ENCODE measurements around the gene RAC3.

Gene RAC3

DNA sequence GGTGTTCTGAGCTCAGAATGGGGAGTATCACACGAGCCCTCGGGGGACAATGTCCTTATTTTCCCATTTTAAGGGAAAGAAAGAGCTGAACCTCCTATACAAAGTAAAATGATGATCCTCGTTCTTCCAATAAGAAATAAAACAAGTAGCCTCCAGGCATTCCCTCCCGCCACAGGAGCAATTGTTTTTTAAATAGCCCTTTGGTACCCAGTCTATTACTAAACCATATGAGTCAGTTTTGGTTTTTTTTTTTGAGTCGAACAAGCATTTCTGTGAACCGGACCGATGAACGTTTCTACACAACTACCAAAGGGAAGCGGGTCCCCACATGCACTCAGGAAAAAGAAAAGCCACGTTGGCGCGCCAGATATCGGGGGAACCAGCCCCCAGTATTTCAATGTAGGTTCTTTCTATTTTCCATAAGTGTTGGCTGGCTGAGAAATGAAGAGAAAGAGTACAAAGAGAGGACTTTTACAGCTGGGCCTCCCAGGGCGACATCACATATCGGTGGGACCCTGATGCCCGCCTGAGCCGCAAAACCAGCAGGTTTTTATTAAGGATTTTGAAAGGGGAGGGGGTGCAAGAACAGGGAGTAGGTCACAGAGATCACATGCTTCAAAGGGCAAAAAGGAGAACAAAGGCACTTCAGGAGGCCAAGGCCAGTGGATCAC, 9.8 kb downstream of the RAC3 start:
- DNase-seq (ENCODE audit: low read depth) = no peak

DNA sequence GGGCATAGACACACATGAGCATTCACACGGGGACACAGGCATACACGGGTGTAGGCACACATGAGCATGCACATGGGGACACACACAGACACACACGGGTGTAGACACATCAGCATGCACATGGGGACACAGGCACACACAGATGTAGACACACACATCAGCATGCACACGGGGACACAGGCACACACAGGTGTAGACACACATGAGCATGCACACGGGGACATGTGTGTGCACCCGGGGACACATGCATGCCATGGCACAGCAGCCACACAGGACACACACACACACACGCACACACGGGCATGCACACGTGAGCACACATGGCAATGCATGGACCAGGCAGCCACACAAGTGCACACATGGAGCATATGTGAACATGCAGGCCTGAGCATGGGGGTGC, 11.2 kb downstream of the RAC3 start:
- DNase-seq (ENCODE audit: low read depth) = no peak

DNA sequence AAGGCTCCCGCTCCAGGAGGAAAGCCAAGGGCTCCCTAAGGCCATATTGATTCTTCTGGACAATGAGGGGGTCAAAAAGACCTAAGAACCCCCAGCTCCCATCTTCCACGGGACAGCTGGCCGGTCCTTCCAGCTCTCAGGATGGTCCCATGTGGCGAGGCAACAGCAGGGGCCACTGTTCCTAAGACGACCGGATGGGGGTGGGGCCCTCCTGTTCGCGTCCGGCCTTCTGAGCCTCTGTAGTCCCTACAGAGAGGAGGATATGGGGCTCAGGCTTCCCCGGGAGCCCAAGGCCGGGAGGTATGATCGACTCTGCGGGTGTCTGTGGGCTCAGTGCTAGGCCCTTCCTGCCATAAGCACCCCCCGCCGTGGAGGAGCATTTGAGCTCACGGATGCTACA, 12.0 kb downstream of the RAC3 start:
- no peak for DNase-seq (ENCODE audit: low read depth)

DNA sequence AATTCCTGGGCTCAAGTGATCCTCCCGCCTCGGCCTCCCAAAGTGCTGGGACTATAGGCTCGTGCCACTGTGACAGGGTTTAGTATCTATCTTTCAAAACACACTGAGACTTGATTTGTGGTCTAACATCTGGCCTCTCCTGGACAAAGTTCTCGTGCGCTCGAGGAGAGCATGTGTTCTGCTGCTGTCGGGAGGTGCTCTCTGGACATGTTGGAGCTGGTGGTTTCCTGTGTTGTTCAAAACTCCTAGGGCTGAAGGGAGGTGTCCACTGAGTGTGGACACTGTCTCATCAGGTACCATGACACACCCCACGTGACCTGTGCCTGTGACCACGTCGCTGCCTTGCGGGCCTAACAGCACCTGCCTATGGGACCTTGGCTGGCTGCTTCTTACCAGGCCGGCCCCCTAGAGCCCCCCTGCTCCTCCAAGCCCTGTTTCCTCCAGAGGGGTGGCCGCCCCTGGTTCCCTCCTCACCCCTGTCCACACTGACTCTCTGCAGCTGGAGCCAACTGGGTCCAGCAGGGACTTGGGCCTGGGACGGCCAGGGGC, 14.5 kb downstream of the RAC3 start:
- DNase-seq (ENCODE audit: low read depth) = no peak

DNA sequence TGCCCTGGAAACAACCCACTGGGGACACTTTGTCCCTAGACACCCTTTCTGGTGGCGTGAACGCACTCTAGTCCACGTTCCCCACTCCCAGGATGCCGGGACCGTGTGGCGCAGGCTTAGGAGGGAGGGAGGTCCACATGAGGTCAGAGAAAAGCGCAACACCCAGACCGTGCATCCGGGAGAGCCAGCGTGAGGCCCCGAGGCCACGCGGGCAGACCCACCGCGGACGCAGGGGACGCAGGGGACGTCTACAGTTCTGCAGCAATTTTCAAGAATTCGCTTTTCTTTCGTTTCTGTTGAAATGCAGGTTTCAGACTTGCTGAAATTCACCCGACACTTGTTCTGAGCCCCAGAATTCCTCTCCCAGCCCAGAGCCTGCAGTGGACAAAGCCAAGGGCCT, 15.4 kb downstream of the RAC3 start:
- DNase-seq (ENCODE audit: low read depth) = no peak

DNA sequence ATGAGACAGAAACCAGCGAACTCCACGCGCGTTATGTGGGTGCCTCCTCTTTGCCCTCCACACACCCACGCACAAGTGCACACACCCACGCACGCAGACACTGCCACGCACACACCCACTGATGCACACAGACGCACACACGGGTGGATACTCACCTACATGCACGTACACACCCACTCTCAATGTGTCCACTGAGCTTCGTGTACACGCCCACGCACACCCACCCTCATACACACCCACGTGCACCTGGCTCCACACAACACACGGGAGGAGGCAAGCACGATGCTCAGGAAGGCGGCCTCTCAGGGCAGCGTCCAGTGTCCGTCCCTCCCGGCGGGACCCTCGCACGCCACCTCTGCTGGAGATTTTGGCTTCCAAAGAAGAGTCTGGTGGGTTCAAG, 15.9 kb downstream of the RAC3 start:
- DNase-seq (ENCODE audit: low read depth) = no peak

DNA sequence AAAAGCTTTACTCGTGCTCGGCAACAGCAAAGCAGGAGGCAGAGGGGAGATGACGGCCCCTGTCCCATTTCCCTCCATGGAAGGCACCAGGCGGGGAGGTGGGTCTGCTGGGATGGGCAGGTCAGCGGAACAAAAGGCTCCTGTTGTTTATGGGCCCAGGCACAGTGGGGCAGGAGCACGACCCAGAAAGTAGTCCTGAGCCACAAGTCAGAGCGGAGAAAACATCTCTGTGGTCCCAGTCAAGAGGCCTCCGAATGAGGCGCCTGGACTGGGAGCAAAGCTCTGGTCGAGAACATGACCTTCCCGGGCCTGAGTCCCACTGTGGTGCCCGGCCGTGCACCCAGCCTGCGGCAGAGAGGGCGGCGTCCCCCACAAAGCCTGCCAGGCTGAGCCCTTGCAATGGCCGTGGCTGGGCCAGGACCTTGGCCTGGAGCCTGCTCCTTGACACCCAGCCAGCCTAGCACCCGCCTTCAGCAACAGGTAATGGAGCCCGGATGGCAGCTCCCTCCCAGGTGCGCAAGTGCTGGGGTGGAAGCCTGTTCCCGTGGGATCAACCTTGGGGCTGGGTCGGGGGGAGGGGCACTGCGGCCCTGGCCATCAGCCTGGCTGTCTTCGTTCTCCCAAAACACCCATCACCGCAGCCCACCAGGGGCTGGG, 16.6 kb downstream of the RAC3 start:
- no peak for DNase-seq (ENCODE audit: low read depth)

DNA sequence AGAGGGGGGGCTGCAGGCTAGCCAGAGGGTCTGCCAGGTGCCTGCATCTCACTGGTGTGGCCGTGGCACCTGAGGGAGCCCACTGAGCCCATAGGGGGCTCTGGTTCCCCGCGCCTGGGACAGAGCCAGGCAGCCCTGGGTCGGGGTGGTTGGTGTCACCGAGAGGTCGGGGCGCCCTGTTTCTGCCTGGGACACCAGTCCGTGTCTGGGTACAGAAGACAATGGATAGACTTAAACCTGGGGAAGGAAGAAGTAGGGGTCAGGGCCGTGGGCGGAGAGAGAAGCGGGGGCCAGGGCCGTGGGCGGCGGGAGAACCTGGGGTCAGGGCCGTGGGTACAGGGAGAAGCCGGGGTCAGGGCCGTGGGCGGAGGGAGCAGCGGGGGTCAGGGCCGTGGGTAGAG, 17.1 kb downstream of the RAC3 start:
- no peak for DNase-seq (ENCODE audit: low read depth)

DNA sequence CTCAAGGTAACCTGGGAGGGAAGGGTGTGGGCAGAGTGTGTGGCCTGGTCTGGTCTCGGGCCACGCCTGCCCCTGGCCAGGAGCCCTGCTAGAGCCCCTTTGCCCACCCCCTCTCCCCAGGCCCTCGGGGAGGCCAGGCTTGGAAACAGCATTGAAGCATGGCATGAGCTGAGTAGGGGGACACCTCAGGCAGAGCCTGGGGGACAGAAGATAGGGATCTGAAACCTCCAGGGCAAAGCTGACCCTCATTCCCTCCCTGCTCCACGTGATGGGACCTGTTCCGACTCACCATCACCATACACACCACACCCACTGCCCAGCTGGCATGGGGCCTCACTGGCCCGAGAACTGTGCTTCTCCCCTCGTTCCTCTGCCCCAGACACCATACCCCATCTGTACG, 17.6 kb downstream of the RAC3 start:
- DNase-seq (ENCODE audit: low read depth) = no peak

DNA sequence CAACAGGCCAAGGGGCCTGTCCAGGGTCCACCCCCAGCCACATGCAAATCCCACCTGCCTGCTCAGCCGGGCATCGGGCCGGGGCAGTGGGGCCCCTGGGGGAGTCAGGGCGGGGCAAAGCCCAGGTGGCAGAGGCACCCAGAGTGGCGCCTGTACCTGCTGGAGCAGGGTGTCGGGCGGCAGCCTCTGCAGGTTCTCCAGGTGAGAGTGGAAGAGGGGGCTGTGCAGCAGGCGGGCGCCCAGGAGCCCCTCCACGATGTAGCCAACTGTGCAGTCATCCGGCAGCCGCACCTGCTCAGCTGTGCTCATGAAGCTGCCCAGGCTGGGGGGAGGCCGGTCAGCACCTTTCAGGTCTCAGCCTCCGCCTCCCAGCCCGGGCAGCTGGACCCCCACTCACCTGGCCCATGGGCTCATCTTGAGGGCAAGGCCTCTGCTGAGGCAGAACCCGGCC, 18.1 kb downstream of the RAC3 start:
- no peak for DNase-seq (ENCODE audit: low read depth)

DNA sequence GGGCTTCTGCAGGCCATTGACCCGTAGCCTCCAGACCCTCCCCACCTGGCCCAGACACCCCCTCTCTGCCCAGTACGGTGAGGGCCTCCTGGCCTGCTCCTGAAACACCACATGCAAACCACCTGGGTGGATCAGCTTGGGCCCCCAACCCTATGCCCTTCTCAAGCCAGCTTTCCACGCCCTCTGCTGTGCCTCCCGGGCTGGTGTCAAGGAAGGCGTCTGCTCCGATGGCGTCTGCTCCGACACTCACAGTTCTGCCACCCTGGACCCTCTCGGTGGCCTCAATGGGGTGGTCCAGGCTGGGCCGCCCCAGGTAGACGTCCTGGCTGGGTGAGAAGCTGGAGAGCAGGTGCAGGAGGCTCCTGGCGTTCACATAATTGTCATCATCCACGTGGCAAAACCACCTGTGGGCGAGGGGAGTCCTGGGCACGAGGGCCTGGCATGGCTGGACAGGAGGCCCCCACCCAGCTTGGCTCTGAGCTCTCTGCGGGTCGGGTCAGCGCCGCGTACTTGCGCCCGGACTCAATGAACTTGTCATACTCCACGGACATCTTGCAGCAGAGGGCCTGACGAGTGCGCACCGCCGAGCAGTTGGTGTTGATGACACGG, 18.8 kb downstream of the RAC3 start:
- DNase-seq (ENCODE audit: low read depth) = no peak

DNA sequence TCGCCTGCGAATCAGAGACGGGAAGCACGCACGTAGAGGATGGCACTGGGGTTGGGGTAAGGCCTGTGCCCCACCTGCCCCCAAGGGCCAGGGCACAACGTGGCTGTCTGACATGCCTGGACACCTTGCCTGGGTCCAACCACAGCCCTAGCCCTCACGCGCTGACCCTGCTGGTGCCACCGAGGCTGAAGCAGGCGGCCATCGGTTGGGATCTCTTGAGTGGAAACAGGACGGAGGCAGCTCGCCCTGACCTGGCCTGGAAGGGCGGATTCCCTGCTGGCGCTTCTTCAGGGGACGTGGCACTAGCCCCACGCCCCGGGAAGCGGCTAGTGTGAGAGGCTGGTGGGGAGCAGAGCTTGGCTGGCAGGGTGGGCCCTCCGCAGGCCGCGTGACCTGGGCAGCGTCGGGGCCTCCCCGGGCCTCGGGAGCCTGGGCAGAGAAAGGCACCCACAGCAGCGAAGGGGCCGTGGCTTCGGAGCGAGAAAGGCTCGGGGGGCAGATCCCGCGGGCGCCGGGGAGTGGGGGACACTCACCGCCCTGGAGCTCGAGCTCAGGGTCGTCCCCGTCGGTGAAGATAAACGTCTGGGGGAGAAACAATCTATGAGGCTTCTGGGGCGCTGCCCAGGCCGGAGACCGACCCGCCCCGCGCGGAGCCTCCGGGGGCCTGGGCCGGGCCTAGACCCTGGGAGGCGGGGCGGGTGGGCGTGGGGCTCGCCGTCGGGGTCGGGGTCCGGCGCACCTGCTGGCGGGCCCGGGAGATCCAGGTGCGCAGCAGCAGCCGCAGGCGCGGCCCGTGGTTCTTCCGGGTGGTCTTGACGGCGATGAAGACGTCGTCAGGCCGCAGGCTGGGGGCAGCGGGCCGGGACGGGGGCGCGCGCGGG, 19.5 kb downstream of the RAC3 start:
- DNase-seq (ENCODE audit: low read depth) = no peak

DNA sequence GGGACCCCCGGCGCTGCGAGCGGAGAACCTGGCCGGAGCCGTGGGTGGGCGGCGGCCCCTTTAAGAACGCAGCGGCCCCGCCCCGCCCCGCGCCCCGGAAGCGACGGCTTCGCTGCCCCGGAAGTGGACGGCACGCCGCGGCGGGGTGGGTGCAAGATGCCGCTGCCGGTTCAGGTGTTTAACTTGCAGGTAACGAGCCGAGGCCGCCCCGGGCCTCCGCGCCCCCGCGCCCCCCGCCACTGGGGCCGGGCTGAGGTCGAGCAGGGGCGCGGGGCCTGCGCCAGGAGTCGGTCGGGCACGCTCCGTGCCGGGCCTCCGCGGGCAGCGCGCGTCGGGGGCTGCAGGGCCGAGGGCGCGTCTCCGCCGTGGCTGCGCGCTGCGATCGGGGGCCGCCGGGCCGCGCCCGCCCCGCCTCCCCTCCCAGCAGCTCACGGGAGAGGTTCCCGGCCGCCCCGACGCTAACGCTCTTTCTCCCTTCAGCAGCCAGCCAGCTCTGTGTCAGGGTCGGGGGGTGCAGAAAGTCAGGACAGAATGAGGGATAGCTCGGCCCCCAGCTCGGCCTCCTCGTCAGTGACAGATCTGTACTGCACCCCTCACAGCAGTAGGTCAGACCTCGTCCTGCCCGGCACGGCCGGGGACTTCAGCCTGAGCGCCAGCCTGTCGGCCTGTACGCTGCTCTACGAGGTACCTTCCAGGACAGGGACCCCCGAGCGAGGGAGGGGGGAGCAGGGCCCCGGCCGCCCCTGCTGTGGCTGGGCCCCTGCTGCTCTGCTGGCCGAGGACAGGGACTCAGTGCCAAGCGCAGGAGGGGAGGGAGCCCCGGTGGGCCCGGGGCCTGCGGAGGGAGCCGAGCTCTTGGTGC, 20.5 kb downstream of the RAC3 start, which contains the start of the genes GPS1 and RFNG:
TSS of gene GPS1 (plus strand) at position 123 of the 862 bp plus-strand sequence. CDS start at position 157, 34 bp downstream.
TSS of gene RFNG (minus strand) at position 36 of the 862 bp plus-strand sequence. CDS start 45 bp downstream, outside the sequence.
- no peak for DNase-seq (ENCODE audit: low read depth)

DNA sequence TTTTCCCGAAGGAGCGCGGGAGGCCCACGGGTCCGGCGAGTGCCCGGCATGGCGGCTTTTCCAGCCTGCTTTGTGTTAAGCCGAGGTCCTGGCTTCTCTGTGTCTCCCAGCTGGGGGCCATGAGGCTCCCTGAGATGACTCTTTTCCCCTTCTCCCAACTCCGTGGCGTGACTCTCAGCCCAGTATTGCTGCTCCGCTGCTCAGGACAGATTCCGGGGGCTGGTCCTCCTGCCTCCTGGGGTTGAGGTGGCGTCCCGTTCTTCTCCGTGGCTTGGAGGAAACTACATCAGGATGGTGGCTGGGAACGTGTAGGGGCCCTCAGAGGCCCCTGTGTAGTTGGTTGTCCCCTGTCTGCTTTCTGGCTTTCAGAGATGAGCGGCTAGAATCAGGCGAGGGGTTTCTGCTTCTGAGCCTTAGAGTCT, 21.2 kb downstream of the RAC3 start:
- DNase-seq (ENCODE audit: low read depth) = no peak

DNA sequence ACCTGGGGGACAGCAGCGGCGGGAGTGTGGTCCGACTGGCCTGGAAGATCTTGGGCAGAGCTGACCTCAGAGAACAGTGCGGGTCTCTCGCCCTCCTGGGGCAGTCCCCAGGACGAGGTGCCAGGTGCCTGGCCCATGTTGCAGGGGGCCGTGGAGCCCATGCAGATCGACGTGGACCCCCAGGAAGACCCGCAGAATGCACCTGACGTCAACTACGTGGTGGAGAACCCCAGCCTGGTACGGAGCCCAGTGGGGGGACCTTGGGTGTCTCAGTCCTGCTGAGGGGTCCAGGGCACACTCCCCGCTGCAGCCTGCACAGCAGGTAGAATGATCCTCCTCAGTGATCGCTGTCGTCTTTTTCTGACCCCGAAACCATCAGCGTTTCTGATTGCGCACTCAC, 21.7 kb downstream of the RAC3 start:
- DNase-seq (ENCODE audit: low read depth) = no peak

DNA sequence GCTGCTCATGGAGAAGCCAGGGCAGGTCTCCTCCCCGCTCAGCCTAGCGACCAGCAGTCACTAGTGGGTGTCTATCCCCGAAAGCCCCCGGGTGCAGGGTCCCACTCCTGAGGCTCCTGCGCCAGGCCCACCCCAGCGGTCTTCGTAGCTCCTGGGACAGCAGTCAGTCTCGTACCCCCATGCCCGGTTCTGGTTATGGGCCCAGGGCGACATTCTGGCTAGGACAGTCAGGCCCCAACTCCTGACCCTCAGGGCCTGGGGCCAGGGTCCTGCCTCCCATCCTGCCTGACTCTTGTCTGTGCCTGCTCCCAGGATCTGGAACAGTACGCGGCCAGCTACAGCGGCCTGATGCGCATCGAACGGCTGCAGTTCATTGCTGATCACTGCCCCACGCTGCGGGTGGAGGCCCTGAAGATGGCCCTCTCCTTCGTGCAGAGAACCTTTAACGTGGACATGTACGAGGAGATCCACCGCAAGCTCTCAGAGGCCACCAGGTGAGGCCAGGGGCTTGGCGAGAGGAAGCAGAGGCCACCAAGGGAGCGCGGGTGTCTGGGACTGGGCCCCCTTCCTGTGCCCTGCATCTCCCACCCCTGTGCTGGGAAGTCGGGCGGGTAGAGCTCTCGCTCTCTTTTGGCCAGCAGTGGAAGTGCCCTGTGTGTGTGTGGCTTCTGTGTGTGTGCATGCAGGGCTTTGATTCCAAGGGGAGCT, 22.2 kb downstream of the RAC3 start:
- DNase-seq (ENCODE audit: low read depth) = no peak

DNA sequence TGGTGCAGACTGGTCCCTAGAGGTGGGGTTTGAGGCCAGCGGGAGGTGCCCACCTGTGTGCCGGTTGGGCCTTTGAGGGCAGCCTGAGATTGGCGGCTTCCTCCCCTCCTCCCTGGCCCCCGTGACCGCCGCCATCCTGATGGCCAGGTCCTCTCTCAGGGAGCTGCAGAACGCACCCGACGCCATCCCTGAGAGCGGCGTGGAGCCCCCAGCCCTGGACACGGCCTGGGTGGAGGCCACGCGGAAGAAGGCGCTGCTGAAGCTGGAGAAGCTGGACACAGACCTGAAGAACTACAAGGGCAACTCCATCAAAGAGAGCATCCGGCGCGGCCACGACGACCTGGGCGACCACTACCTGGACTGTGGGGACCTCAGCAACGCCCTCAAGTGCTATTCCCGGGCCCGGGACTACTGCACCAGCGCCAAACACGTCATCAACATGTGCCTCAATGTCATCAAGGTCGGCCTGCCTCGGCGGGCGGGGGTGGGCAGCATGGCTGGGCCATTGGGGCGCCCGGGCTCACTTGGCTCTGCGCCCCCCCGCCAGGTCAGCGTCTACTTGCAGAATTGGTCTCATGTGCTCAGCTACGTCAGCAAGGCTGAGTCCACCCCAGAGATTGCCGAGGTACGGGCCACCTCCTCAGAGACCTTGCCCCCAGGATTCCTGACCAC, 23.0 kb downstream of the RAC3 start:
- DNase-seq (ENCODE audit: low read depth) = no peak

DNA sequence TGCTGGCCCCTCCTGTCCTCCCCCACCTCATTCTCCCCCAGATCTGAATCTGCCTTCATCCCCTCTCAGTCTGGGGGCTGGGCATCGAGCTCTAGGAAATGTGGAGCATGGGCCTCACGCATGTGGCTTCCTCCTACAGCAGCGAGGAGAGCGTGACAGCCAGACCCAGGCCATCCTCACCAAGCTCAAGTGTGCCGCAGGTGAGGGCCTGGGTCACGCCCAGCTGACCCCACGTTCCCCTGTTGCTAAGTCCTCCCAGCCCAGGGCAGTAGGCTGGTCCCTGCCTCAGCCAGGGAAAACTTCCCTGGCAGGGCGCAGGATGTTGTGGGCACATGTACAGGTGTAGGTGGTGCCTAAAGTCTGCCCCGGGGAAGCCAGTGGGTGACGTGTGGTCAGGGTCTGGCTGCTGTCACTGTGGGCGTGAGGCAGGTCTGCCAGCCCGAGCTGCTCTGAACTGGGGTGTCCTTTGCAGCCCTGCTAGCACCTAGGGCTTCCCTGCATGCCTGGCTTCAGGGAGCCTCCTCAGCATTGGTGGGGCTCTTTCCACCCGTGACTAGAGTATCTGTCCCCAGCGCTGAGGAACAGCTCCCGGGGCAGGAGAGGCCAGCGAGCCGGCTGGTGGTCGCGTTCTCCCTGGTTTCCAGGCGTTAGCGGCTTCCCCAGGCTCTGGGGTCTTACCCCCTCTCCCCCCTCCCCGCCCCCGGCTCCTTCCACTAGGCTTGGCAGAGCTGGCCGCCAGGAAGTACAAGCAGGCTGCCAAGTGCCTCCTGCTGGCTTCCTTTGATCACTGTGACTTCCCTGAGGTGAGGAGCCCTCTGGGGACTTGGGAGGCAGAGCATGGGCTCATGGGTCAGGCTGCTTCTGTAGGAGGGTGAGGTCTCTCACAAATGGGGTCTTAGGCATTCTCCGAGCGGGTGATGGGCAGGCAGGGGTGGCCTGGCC, 23.8 kb downstream of the RAC3 start:
- no peak for DNase-seq (ENCODE audit: low read depth)

Data from HS-5 (cell line).